ENCODE data around the gene SOX1.
A peak's percentile ranks its signal among the peaks of the same experiment; 100 is the strongest.

The SOX1 gene

GRCh38 chr13:112059457-112060281 lies 7.3 kb upstream of the SOX1 start:
- no peak for DNase-seq

GRCh38 chr13:112060282-112060830 lies 6.6 kb upstream of the SOX1 start:
- no peak for DNase-seq

- DNase-seq: no peak
These were observed 6.0 kb upstream of the SOX1 start for GRCh38 chr13:112060899-112061366.

GRCh38 chr13:112061367-112062061 lies 5.4 kb upstream of the SOX1 start:
- DNase-seq: no peak

- DNase-seq: no peak
These were observed 4.8 kb upstream of the SOX1 start for GRCh38 chr13:112062072-112062567.

- DNase-seq: no peak
These were observed 4.1 kb upstream of the SOX1 start for GRCh38 chr13:112062571-112063570.

GRCh38 chr13:112063807-112064206 lies 3.1 kb upstream of the SOX1 start:
- no peak for DNase-seq

- no peak for DNase-seq
These were observed 2.7 kb upstream of the SOX1 start for GRCh38 chr13:112064222-112064621.

- no peak for DNase-seq
These were observed 1.5 kb upstream of the SOX1 start for GRCh38 chr13:112065521-112065866.

GRCh38 chr13:112065867-112066623 lies 904 bp upstream of the SOX1 start:
- no peak for DNase-seq

- peak; percentile 60 for DNase-seq
These were observed 335 bp upstream of the SOX1 start for GRCh38 chr13:112066624-112067004.

GRCh38 chr13:112067871-112068539 lies 1.1 kb downstream of the SOX1 start:
- no peak for DNase-seq

- DNase-seq: no peak
These were observed 1.7 kb downstream of the SOX1 start for GRCh38 chr13:112068540-112069060.

GRCh38 chr13:112069061-112069844 lies 2.3 kb downstream of the SOX1 start:
- no peak for DNase-seq

GRCh38 chr13:112069845-112070251 lies 2.9 kb downstream of the SOX1 start:
- no peak for DNase-seq

- no peak for DNase-seq
These were observed 4.3 kb downstream of the SOX1 start for GRCh38 chr13:112071102-112071722.

- no peak for DNase-seq
These were observed 5.0 kb downstream of the SOX1 start for GRCh38 chr13:112071723-112072533.

- no peak for DNase-seq
These were observed 5.7 kb downstream of the SOX1 start for GRCh38 chr13:112072534-112073244.
